ENCODE measurements around the gene PIN1. TPM values are rescaled to one million over a fixed set of nuclear protein-coding genes. Genes with fewer than 3 reads are reported as not detected.

Gene PIN1
- total RNA-seq, 2 donors from 2014 or later: 167 to 202 TPM

GRCh38 chr19:9862938-9863337, 27.8 kb downstream of the PIN1 start:
- no peak overlapping the region for H3K4me3 ChIP-seq
- no peaks in the 10 kb centered on the region for H3K27me3 ChIP-seq (replicated peaks; ENCODE audit: insufficient read depth)
- intact Hi-C loops (cut with DNase I): no loop called here
- DNase-seq (ENCODE audit: low spot score): no peak
- H3K36me3 ChIP-seq: no peaks in the 10 kb centered on the region
- no peak overlapping the region for H3K27ac ChIP-seq
- no peaks in the 10 kb centered on the region for H3K9me3 ChIP-seq
- TF ChIP-seq POLR2A (IDR thresholded peaks at IDR 0.05) (no peak), CTCF (IDR thresholded peaks at IDR 0.05) (no peak), POLR2AphosphoS5 (IDR thresholded peaks at IDR 0.05) (no peak)
- WGBS: 75% methylated on average over 4 of the region's 4 CpGs
- no peaks in the 10 kb centered on the region for H3K4me1 ChIP-seq (replicated peaks)

DNA sequence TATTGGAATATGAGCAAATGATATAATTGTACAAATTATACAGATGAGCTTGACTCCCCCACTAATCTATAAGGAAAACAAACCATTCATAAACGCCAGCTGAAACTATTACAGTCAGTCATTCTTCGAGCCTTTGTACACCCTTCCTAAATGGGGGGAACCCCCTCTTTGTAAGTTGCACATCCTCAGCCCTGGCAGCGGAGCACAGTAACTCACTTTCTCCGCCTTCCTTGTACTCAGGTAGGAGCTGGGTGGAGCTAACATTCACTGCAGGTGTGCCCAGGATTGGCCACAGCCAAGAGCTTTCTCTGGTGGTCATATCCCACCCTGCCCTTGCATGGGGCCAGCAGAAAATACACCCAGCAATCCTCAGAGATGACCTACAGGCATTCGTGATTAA, 28.6 kb downstream of the PIN1 start:
- Histone ChIP-seq H3K27me3 (replicated peaks; ENCODE audit: insufficient read depth) (no peaks in the 10 kb centered on the region), H3K36me3 (no peaks in the 10 kb centered on the region), H3K4me3 (no peak overlapping the region), H3K9me3 (no peaks in the 10 kb centered on the region), H3K4me1 (replicated peaks) (no peaks in the 10 kb centered on the region), H3K27ac (no peak overlapping the region)
- intact Hi-C loops (cut with DNase I): no loop called here
- TF ChIP-seq CTCF (IDR thresholded peaks at IDR 0.05) (no peak), POLR2AphosphoS5 (IDR thresholded peaks at IDR 0.05) (no peak), POLR2A (IDR thresholded peaks at IDR 0.05) (no peak)
- no peak for DNase-seq (ENCODE audit: low spot score)
- WGBS: 84% methylated on average over 5 of the region's 5 CpGs

DNA sequence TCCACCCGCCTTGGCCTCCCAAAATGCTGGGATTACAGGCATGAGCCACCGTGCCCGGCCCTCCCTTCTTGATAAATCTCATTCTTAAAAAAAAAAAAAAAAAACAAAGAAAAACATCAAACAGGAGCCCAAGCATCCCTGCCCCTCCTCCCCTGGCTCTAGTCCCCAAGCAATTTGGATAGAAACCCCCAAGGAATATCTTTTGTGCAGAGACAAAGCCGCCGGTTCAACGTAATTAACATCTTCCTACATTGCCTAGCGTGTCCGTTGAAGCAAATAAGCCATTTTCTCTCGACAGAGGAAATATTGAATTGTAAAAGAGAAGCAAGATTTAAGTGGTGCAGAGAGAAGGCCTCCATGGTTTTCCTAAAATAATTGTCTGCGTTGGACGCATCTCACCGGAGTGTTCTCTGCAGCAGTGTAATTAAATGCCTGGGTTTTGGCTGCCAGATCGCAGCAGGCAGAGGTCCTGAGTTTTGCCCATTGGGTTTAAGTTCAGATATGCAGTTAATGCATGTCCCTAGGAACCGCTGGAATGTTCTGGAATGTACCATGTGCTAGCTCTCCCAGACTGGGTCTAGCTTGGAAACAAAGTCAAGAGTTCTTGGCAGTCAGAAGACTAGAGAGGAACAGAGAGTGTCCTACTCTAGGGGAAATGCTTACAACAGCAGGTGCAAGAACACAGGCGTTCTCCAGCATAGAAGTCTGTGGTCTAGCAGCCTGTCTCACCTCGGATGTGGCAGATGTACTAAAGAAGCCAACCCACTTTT, 30.8 kb downstream of the PIN1 start:
- intact Hi-C loops (cut with DNase I): no loop called here
- no peak for TF ChIP-seq POLR2A (IDR thresholded peaks at IDR 0.05)
- TF ChIP-seq POLR2AphosphoS5 (IDR thresholded peaks at IDR 0.05): peak; percentile 6
- H3K27ac ChIP-seq: no peak overlapping the region
- no peaks in the 10 kb centered on the region for H3K27me3 ChIP-seq (replicated peaks; ENCODE audit: insufficient read depth)
- no peaks in the 10 kb centered on the region for H3K9me3 ChIP-seq
- H3K4me3 ChIP-seq: no peak overlapping the region
- no peak for DNase-seq (ENCODE audit: low spot score)
- no peaks in the 10 kb centered on the region for H3K4me1 ChIP-seq (replicated peaks)
- WGBS: 75% methylated on average over 16 of the region's 16 CpGs
- no peaks in the 10 kb centered on the region for H3K36me3 ChIP-seq

GRCh38 chr19:9868983-9869617, 34.0 kb downstream of the PIN1 start:
- intact Hi-C loops (cut with DNase I): no loop called here

More at GRCh38 chr19:9868983-9869617, 34.0 kb downstream of the PIN1 start:
- 65% methylated on average over 7 of the region's 7 CpGs for WGBS
- DNase-seq (ENCODE audit: low spot score): no peak
- Histone ChIP-seq H3K4me1 (replicated peaks) (no peaks in the 10 kb centered on the region), H3K9me3 (no peaks in the 10 kb centered on the region), H3K27ac (no peak overlapping the region), H3K4me3 (no peak overlapping the region), H3K27me3 (replicated peaks; ENCODE audit: insufficient read depth) (no peaks in the 10 kb centered on the region), H3K36me3 (no peaks in the 10 kb centered on the region)
- TF ChIP-seq POLR2A (IDR thresholded peaks at IDR 0.05) (no peak), CTCF (IDR thresholded peaks at IDR 0.05) (no peak), POLR2AphosphoS5 (IDR thresholded peaks at IDR 0.05) (no peak)

Measured in prostate gland (tissue), 2 donors.